IMR-90 (cell line): Measurements from ENCODE around the gene NEURL2.

Experiments
- RAD21 ChIP-seq: IDR thresholded peaks from 2 replicates; pipeline ENCODE4 v1.6.1; 2012; ENCODE audit warnings: low read length, improper control_type of control experiment
- RFX5 ChIP-seq: IDR thresholded peaks from 2 replicates; pipeline ENCODE4 v1.8.0; 2012; ENCODE audit warnings: low read depth, mild to moderate bottlenecking, low read length, moderate library complexity
- TF ChIP-seq, protein P1 (sequence below): conservative IDR thresholded peaks from 2 replicates; pipeline ENCODE4 v1.5.1; 2012; ENCODE audit warnings: mild to moderate bottlenecking, low read depth, low read length, improper control_type of control experiment

DNA sequence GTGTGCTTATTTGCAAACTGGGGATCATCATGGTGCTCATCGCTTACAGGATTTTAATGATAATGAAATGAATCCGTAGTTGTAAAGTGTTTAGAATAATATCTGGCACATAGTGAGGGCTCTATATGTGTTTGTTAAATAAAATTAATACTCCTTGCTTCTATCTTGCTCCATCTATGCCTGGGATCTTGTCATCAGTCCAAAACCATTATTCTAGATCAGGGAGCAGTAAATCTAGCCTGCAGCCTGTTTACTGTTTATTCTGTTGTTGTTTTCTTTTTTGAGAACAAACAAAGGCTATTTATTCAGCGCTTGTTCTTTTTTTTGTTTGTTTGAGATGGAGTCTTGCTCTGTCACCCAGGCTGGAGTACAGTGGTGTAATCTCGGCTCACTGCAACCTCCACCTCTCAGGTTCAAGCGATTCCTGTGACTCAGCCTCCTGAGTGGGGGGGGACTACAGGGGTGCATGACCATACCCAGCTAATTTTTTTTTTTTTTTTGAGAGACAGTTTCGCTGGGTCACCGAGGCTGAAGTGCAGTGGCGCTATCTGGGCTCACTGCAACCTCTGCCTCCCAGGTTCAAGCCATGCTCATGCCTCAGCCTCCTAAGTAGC lies 41.9 kb downstream of the NEURL2 start:
- TF ChIP-seq RFX5 (no peak), RAD21 (no peak)
- TF ChIP-seq, protein P1, sequence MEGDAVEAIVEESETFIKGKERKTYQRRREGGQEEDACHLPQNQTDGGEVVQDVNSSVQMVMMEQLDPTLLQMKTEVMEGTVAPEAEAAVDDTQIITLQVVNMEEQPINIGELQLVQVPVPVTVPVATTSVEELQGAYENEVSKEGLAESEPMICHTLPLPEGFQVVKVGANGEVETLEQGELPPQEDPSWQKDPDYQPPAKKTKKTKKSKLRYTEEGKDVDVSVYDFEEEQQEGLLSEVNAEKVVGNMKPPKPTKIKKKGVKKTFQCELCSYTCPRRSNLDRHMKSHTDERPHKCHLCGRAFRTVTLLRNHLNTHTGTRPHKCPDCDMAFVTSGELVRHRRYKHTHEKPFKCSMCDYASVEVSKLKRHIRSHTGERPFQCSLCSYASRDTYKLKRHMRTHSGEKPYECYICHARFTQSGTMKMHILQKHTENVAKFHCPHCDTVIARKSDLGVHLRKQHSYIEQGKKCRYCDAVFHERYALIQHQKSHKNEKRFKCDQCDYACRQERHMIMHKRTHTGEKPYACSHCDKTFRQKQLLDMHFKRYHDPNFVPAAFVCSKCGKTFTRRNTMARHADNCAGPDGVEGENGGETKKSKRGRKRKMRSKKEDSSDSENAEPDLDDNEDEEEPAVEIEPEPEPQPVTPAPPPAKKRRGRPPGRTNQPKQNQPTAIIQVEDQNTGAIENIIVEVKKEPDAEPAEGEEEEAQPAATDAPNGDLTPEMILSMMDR: no peak
